ENCODE results near the gene PPM1J.
"Not testable (repeated sequence)": the region's sequence is repeated elsewhere in the genome, so short reads cannot be mapped to it uniquely, and the experiment has no call there.

The PPM1J gene, protein sequence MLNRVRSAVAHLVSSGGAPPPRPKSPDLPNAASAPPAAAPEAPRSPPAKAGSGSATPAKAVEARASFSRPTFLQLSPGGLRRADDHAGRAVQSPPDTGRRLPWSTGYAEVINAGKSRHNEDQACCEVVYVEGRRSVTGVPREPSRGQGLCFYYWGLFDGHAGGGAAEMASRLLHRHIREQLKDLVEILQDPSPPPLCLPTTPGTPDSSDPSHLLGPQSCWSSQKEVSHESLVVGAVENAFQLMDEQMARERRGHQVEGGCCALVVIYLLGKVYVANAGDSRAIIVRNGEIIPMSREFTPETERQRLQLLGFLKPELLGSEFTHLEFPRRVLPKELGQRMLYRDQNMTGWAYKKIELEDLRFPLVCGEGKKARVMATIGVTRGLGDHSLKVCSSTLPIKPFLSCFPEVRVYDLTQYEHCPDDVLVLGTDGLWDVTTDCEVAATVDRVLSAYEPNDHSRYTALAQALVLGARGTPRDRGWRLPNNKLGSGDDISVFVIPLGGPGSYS

DNA sequence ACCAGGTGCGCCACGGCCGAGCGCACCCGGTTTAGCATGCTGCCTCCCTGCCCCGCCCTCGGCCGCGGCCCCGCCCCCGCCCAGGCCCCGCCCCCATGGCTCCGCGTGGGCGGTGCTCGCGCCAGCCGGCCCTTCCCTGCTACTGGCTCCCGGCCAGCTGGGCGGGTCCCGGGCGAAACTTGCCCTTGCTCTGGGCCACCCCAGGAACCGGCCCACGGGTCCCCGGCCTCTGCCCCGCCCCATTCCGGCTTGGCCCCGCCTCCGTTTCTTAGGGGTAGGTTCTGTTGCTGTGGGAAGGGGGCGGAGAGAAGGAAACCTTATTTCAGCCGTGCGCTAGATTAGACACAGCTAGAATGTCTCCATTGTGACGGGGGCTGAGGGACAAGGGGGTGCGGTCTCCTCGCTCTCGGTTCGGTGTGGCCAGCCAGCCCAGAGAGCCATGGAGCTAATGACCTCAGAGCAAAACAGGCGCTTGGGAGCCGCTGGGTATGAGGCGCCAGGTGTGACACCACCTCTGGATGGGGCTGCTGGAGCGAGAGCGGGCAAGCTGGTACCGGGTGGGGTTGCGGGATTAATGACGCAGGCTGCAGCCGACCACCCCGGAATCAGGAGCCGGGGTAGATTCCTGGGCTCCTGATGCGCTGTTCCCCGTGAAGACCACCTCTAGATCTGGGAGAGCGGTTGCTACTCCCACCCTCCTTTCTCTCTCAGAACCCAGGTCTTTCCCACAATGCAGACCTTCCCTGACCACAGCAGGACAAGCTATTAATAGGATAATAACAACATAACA, at the start of gene PPM1J:
Gene PPM1J (minus strand): TSS at position 69 of the 790 bp plus-strand sequence. CDS start 31 bp downstream, at position 38.
- peak; percentile 90 to 94 for DNase-seq (ENCODE audit: low read depth in 1 of 2, low spot score in 1 of 2)

DNA sequence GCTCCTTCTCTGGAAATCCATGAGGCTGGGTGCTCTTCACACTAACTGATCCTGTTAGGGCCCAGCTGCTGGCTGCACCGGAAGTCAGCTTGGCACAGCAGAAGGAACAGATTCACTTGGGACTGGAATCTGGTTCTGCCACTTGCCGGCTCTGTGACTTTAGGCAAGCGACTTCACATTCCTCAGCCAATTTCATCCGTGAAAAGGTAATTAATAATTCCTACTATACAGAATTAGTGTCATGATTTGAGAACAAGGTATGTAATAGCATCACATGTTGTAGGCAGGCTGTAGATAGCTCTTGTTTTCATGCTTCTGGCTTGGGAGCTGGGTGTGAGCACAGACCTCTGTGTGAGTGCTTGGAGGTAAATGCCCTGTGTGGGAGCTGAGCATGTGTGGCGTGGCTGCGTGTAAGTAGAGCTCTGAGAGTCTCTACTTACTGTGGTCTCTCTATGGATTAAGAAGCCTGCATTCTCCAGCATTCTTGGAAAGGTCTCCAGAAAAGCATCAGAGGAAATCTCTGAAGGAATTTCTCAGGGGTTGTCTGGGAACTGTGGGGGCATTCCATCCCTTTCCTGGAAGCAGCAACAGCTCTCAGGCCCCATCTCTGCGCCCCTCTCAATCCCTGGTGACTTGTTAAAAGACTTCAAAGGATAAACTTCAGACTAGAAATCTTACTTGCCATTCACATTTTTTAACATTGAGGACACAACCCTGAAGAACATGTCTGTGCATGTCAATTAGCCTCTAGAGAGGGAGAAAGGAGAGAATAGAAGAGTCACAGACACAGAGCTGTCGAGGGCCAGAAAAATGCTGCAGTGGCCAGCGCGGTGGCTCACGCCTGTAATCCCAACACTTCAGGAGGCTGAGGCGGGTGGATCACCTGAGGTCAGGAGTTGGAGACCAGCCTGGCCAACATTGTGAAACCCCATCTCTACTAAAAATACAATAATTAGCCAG, 47.7 kb upstream of the PPM1J start:
- no peak for DNase-seq (ENCODE audit: low read depth in 1 of 2, low spot score in 1 of 2)

DNA sequence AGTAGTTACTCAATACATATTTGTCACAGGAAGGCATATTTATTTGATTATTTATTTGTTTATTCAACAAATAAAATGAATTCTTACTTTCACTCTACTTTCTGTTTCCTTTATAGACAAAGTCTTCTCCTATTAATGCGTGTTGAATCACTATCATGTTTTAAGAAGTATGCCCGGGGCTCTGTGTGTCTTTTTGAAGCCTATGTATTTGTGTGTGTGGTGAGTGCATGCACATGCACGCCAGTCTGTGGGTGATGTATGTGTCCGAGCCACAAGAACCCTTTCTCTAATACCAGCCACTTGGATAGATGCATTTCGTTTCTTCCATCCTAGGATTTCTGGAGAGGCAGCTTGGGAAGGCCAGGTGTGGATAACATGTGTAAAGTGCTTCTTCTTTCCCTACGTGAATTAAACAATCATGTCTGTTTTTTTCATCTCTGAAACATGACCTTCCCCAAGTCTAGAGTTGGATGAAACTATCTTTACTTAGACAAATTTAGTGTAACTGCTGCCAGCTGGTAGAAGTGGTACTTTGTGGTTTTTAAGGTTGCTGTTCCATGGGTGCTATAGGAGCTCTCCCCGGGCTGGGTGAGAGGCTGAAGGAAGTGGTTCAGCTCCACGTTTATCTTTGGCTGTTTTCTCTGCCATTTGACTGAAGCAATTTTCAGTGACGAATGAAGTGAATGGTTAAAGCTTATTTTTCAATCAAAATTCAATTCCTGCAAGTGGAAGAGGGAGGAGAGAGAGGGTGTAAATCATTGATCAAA, 46.8 kb upstream of the PPM1J start:
- no peak for DNase-seq (ENCODE audit: low read depth in 1 of 2, low spot score in 1 of 2)

DNA sequence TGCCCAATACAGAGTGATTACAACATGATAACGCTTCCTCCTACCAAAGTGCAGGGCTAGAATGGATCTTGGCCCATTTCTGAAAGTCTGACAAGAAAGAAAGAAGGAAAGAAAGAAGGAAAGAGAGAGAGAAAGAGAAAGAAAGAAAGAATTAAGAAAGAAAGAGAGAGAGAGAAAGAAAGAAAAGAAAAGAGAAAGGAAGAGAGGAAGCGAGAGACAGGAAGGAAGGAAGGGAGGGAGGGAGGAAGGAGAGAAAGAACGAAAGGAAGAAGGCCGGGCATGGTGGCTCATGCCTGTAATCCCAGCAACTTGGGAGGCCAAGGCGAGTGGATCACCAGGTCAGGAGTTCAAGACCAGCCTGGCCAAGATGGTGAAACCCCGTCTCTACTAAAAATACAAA, 44.1 kb upstream of the PPM1J start:
- DNase-seq (ENCODE audit: low read depth in 1 of 2, low spot score in 1 of 2): no peak

DNA sequence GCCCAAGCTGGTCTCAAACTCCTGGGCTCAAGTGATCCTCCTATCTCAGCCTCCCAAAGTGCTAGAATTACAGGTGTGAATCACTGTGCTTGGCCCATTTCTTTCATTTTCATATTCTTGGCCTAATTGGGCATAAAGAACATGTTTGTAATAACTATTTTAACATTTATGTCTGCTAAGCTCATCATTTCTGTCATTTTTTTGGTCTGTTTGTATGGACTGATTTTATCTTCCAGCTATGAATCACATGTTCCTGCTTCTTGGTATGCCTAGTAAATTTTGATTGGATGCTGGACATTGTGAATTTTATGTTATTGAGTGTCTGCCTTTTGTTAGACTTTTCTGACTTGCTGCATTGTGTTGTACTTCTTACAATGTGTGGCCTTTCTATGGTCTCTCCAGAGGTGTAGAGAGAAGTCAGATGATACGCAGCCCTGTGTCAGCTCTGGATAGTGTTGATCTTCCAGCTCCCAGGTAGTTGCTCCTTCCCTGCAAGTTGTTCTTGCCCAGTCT, 39.0 kb upstream of the PPM1J start:
- DNase-seq (ENCODE audit: low read depth in 1 of 2, low spot score in 1 of 2): no peak

DNA sequence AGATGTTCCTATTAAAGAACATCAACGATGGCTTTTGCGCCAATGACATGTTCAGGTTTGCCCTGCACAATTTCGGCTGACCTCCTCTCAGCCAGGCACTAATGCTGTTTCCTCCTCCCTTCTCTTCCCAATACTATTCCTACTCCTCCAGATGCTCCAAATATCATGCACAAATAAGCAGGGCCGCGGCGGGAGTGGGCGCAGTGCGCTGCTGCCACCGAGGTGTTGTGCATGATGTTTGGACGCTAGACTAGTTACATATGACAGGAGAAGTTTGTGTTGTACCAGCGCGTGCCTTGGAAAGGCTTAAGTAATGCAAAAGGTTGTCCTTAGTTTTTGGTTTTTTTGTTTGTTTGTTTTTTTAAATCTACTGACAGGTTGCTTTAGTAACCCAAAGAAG, 33.3 kb upstream of the PPM1J start:
- no peak for DNase-seq (ENCODE audit: low read depth in 1 of 2, low spot score in 1 of 2)

DNA sequence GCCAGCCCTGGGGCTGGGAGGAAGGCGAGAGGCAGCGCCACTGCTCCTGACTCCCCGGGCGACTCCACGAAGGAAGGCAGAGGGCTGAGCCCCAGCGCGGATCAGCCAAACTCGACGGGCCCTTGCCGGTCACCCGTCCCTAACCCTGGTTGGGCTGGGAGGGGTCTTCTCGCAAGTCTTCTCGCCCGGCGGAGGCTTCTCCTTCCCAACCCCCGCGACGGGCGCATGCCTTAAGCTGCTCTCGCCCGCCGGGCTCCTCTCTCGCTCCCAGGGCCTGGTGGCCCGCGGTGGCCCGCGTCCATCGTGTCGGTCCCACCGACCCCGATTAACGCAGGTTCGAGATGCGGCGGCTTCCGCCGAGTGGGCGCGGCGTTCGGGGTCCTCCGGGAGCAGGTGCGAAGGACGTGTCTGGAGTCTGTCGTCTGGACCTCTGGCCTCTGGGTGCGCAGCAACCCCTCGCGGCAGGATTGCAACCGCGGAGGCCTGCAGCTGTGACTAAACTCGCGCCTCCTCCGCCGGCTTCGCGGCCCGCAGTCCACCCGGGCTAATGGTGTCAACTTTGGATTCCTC, 29.0 kb upstream of the PPM1J start:
- no peak for DNase-seq (ENCODE audit: low read depth in 1 of 2, low spot score in 1 of 2)

DNA sequence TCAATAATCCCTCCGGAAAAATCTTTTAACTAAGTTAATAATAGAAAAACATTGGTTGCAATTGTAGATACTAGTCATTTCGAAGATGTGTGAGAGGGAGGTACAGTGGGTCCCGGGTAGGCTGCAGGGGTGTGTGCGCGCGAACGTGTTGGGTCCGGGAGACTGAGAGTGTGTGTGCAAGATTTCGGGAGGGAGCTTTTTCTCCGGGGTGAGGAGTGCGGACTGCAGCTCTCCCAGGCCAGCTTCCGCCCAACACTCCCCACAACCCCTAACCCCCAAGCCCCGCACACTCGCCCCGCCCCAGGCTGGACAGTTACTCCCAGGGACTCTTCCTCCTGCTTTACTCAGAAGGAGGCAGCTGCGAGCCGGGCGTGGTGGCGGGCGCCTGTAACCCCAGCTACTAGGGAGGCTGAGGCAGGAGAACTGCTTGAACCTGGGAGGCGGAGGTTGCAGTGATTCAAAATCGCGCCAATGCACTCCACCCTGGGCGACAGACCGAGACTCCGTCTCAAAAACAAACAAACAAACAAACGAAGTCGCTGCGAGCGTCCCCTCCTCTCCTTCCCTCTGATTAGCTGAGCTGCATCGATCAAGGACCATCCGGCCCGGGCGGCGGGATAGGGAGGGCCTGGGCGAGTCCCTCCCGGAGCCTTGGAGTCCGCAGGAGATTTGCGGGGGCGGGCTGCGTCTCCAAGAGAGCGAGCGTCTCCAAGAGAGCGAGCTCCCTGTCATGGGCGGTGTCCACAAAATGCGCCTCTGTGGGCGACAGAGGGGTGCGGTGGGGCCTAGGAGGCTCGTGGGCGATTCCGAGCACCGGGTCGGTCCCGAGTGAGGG, 28.3 kb upstream of the PPM1J start:
- no peak for DNase-seq (ENCODE audit: low read depth in 1 of 2, low spot score in 1 of 2)

DNA sequence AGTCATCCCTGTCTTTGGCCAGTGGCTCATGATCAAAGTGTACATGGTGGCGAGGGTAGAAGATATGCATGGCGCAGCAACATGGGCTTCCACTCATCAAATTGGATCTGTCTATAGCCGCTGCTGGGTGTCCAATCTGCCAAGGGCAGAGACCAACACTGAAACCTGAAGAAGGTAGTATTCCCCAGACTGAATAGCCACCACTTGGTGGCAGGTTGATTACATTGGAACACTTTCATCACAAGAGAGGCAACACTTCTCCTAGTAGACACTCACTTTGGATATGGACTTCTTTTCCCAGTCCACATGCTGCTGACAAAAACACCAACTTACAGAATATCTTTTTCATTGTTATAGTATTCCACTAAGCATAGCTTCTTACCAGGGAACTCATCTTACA, 22.4 kb upstream of the PPM1J start:
- no peak for DNase-seq (ENCODE audit: low read depth in 1 of 2, low spot score in 1 of 2)

DNA sequence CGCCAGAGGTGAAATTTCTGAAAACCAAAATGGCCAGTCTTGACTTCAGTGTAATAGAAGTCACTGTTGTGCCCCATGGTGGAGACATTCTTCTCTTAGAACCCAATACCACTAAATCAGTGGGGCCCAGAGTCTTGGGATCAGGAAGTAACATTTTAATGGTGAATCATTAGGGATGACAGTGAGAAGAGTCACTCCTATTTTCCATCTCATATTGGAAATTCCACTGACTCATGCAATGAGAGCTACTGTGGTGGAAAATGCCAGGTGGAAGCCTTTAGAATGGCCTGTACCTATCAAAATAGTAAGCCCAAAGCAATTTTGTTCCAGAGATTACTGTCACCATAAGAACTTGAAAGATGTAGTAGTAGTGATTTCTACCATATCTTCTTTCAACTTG, 20.6 kb upstream of the PPM1J start:
- no peak for DNase-seq (ENCODE audit: low read depth in 1 of 2, low spot score in 1 of 2)

DNA sequence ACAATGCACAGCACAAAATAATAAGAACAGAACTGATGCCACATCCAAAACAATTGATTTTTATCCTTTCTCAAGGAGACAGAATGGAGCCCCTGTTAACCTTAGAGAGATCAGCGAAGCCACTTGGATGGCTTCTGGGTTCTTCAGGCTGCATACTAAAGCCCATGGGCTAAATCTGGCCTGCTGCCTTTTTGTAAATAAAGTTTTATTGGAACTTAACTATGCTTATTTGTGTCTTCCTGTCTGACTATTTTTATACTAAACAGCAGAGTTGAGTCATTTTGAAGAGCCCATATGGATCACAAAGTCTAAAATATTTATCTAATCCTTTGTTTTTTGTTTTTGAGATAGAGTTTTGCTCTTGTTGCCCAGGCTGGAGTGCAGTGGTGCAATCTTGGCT, 16.3 kb upstream of the PPM1J start:
- no peak for DNase-seq (ENCODE audit: low read depth in 1 of 2, low spot score in 1 of 2)

DNA sequence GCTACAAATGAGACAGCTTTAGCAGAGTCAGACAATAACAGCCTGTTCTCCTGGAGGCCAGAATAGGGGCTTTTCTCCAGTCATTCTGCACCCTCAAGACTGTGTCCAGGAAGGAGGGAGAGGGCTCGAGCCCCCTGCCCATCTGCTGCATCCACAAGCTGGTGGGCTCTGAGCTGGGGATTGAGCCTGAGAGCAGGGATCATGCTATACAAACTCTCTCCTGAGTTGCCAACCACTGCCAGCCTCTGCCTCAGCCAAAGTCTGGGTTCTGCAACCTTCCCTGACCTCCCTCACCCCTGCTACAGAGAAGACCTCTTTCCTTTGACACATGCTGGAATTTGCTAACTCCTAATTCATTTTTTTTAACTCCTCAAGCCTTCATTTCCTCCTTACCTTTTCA, 14.8 kb upstream of the PPM1J start:
- DNase-seq (ENCODE audit: low read depth in 1 of 2, low spot score in 1 of 2): no peak

DNA sequence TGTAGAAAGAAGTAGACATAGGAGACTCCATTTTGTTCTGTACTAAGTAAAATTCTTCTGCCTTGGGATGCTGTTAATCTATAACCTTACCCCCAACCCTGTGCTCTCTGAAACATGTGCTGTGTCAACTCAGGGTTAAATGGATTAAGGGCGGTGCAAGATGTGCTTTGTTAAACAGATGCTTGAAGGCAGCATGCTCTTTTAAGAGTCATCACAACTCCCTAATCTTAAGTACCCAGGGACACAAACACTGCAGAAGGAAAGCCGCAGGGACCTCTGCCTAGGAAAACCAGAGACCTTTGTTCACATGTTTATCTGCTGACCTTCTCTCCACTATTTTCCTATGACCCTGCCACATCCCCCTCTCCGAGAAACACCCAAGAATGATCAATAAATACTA, 13.9 kb upstream of the PPM1J start:
- DNase-seq (ENCODE audit: low read depth in 1 of 2, low spot score in 1 of 2): not testable (repeated sequence)

DNA sequence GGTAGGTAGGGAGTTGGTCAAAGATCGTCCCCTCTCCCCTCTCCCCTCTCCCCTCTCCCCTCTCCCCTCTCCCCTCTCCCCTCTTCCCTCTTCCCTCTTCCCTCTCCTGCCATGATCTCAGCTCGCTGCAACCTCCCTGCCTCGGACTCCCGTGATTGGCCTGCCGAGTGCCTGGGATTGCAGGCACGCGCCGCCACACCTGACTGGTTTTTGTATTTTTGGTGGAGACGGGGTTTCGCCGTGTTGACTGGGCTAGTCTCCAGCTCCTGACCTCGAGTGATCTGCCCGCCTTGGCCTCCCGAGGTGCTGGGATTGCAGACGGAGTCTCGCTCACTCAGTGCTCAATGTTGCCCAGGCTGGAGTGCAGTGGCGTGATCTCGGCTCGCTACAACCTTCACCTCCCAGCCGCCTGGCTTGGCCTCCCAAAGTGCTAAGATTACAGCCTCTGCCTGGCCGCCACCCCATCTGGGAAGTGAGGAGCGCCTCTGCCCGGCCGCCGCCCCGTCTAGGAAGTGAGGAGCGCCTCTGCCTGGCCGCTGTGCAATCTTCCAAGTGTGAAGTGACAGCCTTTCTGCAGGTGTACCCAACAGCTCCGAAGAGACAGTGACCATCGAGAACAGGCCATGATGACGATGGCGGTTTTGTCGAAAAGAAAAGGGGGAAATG, 13.3 kb upstream of the PPM1J start:
- DNase-seq (ENCODE audit: low read depth in 1 of 2, low spot score in 1 of 2): not testable (repeated sequence)

DNA sequence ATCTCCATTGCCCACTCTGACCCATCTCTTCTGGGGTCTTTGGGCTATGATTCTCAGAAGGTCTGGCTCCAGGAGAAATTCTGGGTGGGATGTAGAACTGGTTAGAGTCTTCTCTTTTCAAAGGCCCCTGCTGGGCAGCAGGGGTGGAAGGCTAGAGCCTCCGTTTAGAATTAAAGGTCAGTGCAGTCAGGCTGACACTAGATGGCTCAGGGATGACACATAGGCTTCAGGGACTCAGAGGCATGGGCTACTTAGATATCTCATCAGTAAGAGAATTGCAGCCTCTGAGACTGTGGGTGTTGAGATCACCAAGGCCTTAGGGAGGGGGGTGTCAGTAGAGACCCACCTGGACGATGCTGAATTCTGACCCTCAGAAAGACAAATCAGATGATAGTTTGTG, 12.6 kb upstream of the PPM1J start:
- no peak for DNase-seq (ENCODE audit: low read depth in 1 of 2, low spot score in 1 of 2)

DNA sequence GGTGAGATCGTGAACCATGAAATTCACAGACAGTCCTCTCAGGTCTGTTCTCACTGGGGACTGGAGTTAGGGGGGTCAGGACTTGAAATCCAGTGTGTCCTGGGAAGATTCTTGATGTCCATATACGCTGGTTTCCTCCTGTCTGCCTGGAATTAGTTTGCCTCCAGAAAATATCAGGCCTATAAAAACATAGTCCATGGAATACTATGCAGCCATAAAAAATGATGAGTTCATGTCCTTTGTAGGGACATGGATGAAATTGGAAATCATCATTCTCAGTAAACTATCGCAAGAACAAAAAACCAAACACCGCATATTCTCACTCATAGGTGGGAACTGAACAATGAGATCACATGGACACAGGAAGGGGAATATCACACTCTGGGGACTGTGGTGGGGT, 9.1 kb upstream of the PPM1J start:
- DNase-seq (ENCODE audit: low read depth in 1 of 2, low spot score in 1 of 2): not testable (repeated sequence)

DNA sequence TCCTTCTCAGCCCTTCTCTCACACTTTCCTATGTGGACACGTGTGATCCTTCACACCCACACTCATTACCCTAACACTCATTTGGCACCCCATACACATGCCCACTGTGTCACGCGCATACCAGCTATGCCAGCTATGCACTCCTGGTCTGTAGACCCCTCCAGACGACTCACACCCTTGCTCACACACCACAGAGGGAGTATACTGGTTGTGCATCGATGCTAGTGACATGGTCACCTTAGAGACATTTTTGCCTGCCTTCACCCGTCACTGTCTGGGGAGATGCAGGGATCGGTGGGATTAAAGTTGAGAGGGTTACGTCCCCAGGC, 8.3 kb upstream of the PPM1J start:
- no peak for DNase-seq (ENCODE audit: low read depth in 1 of 2, low spot score in 1 of 2)
